GM23248 (cell line): Measurements from ENCODE around the gene CDC42EP4. TPM values are rescaled to one million over a fixed set of nuclear protein-coding genes. Genes with fewer than 3 reads are reported as not detected.

ENCODE experiments used
- DNase-seq: peaks from one replicate; pipeline ENCODE4 v3.0.0-alpha.2; 2015
- H2AFZ ChIP-seq: fragments of 200-600 bp; sonication (generic); 2 replicates; pipeline ENCODE4 v1.6.1; 2016; ENCODE audit warnings: antibody characterized with exemption
- H3F3A ChIP-seq: fragments of 200-600 bp; sonication (generic); 2 replicates; pipeline ENCODE4 v1.6.1; 2016; ENCODE audit warnings: mild to moderate bottlenecking, antibody characterized with exemption, mixed run types; ENCODE audit not compliant: insufficient read depth
- H3K27ac ChIP-seq: fragments of 200-600 bp; sonication (generic); 2 replicates; pipeline ENCODE4 v1.5.1; 2016; ENCODE audit warnings: mild to moderate bottlenecking
- H3K27me3 ChIP-seq: fragments of 200-600 bp; sonication (generic); replicated peaks from 2 replicates; pipeline ENCODE4 v1.6.1; 2016; ENCODE audit warnings: mild to moderate bottlenecking; ENCODE audit not compliant: insufficient read depth
- H3K36me3 ChIP-seq: fragments of 200-600 bp; sonication (generic); 2 replicates; pipeline ENCODE4 v1.6.1; 2016; ENCODE audit warnings: low read depth, mild to moderate bottlenecking
- H3K4me1 ChIP-seq: fragments of 200-600 bp; sonication (generic); 2 replicates; pipeline ENCODE4 v1.6.1; 2016; ENCODE audit warnings: mild to moderate bottlenecking; ENCODE audit not compliant: insufficient read depth
- H3K4me2 ChIP-seq: fragments of 200-600 bp; sonication (generic); one replicate; pipeline ENCODE4 v1.6.1; 2016; ENCODE audit warnings: mild to moderate bottlenecking; ENCODE audit not compliant: unreplicated experiment
- H3K4me3 ChIP-seq: fragments of 200-600 bp; sonication (generic); 2 replicates; pipeline ENCODE4 v1.5.1; 2016; ENCODE audit warnings: mild to moderate bottlenecking
- H3K79me2 ChIP-seq: fragments of 200-600 bp; sonication (generic); 2 replicates; pipeline ENCODE4 v1.6.1; 2016; ENCODE audit warnings: mild to moderate bottlenecking; ENCODE audit not compliant: insufficient read depth
- H3K9ac ChIP-seq: fragments of 200-600 bp; sonication (generic); 2 replicates; pipeline ENCODE4 v1.6.1; 2016; ENCODE audit warnings: mild to moderate bottlenecking
- H3K9me2 ChIP-seq: fragments of 200-600 bp; sonication (generic); 2 replicates; pipeline ENCODE4 v1.6.1; 2016; ENCODE audit warnings: mixed run types, mild to moderate bottlenecking, moderate library complexity; ENCODE audit not compliant: insufficient read depth
- H3K9me3 ChIP-seq: fragments of 200-600 bp; sonication (generic); one replicate; pipeline ENCODE4 v1.6.1; 2017; ENCODE audit warnings: low read depth
- H4K20me1 ChIP-seq: fragments of 200-600 bp; sonication (generic); 2 replicates; pipeline ENCODE4 v1.6.0; 2016; ENCODE audit not compliant: insufficient read depth
- EZH2 ChIP-seq: fragments of 200-600 bp; sonication (generic); IDR thresholded peaks from 2 replicates; pipeline ENCODE4 v1.6.1; 2018; ENCODE audit warnings: antibody characterized with exemption, mild to moderate bottlenecking; ENCODE audit not compliant: insufficient read depth, poor library complexity, severe bottlenecking
- EZH2phosphoT487 ChIP-seq: fragments of 200-600 bp; sonication (generic); IDR thresholded peaks from 2 replicates; pipeline ENCODE4 v1.6.1; 2018; ENCODE audit warnings: antibody characterized with exemption, moderate library complexity, mild to moderate bottlenecking, low read depth; ENCODE audit not compliant: insufficient read depth
- WGBS, 2 experiments: methylation state at CpG; one replicate each; pipeline ENCODE4 v1.1.6; 2015 to 2017; ENCODE audit warnings: low lambda C conversion rate in 2 of 2, low coverage in 1 of 2; ENCODE audit errors: missing lambda C conversion rate in 2 of 2; 5-methylcytosine and 5-hydroxymethylcytosine counted together
- in situ Hi-C: fragments of 300-500 bp; cut with MboI; formaldehyde crosslinking; loops from 2 replicates; pipeline ENCODE4 v1.15.0; 2020
- polyA plus RNA-seq: library from polyadenylated mRNA; unstranded; fragments of >200 nt; fragmentation: Nextera tagmentation; extraction: Ambion mirVana; gene quantifications from 2 replicates; pipeline ENCODE4 v1.2.1, GENCODE V29; 2016
- total RNA-seq: library from RNA; depleted of rRNA; stranded (reverse); fragments of >200 nt; shearing (Covaris generic); gene quantifications from 2 replicates; pipeline ENCODE4 v1.2.3, GENCODE V29; 2014

The CDC42EP4 gene
- total and polyA plus RNA-seq, 2 experiments from 2014 or later, result 31.2 to 34.6 TPM

DNA sequence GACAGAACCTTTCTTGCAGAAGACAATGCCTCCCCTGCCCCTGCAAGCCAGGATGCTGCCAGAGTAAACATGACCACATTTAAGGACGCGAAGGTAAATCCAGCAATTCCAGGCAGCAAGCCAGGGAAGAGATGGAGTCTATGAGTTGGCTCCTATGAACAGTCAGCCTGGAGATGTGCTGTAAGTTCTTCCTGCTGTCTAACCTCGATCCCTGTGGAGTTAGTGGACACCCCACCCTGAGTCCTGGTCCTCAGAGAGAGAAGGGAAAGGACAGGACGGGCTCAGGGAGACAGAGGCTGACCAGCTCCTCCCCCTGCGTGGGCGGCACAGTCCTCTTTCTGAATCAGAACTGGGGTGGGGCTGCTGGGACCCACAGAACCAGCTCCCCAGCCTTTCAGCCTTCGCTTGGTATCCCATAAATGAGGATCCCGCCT, 24.9 kb downstream of the CDC42EP4 start:
- peak; percentile 70 for DNase-seq
- peaks cover 32% of the 10 kb centered on the region for H3K4me1 ChIP-seq
- no peak for TF ChIP-seq EZH2
- no peak for TF ChIP-seq EZH2phosphoT487
- H3K79me2 ChIP-seq, result peaks cover 82% of the 10 kb centered on the region
- H3F3A ChIP-seq, result peaks cover 15% of the 10 kb centered on the region; the same call in 1 of the 2 replicates
- H3K4me3 ChIP-seq, result 0 out of 2 replicates have a peak overlapping the region, but pooled peaks have one; percentile 10
- 44 to 46% methylated on average over 8 of the region's 8 CpGs for WGBS, 2 experiments
- H3K4me2 ChIP-seq, result peak overlapping the region; percentile 29
- peak overlapping the region; percentile 16 for H3K9ac ChIP-seq
- in situ Hi-C loops, result no loop called here
- no peaks in the 10 kb centered on the region for H3K27me3 ChIP-seq
- no peak overlapping the region for H2AFZ ChIP-seq
- H3K9me2 ChIP-seq, result no peaks in the 10 kb centered on the region
- H3K9me3 ChIP-seq, result no peaks in the 10 kb centered on the region
- no peak overlapping the region; the same call in 1 of the 2 replicates for H3K27ac ChIP-seq
- H4K20me1 ChIP-seq, result no peaks in the 10 kb centered on the region
- H3K36me3 ChIP-seq, result no peaks in the 10 kb centered on the region

DNA sequence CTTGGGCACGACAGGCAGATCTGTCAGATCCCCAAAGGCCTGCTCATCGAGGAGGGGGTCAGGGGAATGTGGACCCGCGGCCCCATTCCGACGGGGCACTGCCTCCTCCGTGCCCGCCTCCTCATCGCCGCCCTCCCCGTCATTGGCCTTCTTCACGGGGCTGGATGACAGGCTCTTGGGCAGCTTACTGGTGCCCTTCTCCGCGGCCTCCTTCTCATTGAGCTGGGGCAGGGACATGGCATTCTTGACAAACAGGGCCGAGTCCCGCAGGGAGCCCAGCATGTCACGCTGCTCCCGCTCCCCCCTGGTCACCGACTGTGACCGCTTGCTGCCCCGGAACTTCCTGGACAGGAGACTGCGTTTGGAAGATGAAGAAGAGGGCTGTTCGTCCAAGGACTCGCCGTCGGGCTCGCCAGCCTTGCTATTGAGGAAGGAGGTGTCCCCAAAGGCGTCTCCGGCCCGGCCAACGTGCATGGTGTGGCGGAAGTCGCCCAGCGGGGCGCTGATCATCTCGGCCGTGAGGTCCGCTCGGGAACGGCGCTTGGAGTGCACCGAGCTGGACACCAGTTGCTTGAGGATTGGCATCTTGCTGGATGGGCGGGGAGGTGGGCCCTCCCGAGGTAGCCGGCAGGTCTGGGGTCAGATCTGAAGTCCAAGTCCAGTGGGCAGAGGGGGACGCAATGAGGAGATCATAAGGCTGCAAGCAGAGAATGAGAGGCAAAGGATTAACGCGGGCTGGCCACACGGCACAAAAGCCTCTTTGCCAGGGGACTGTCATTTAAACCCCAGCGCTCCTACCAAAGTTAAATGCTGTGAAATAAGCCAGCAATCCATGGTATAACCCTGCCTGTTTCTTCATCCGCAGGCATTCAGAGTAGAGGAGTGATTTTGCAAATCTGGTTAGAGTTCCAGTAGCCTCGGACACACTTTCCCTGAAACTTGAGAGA, 25.6 kb downstream of the CDC42EP4 start:
- Histone ChIP-seq H3K4me2 (no peak overlapping the region), H3F3A (peaks cover 11% of the 10 kb centered on the region; the same call in 1 of the 2 replicates), H3K27ac (no peak overlapping the region), H3K79me2 (peaks cover 80% of the 10 kb centered on the region), H3K4me1 (peaks cover 27% of the 10 kb centered on the region), H3K4me3 (no peak overlapping the region), H3K9me3 (no peaks in the 10 kb centered on the region), H3K36me3 (no peaks in the 10 kb centered on the region), H3K9me2 (no peaks in the 10 kb centered on the region), H3K9ac (no peak overlapping the region; the same call in 1 of the 2 replicates), H3K27me3 (no peaks in the 10 kb centered on the region), H4K20me1 (no peaks in the 10 kb centered on the region), H2AFZ (no peak overlapping the region)
- DNase-seq, result no peak
- in situ Hi-C loops, result no loop called here
- WGBS, 2 experiments, result 93 to 95% methylated on average over 45 to 52 of the region's 52 CpGs
- TF ChIP-seq EZH2 (no peak), EZH2phosphoT487 (no peak)

- Histone ChIP-seq H3K79me2 (peaks cover 74% of the 10 kb centered on the region), H3K4me3 (no peak overlapping the region), H3K9ac (no peak overlapping the region), H3K9me2 (no peaks in the 10 kb centered on the region), H3F3A (peaks cover 4% of the 10 kb centered on the region; the same call in 1 of the 2 replicates), H3K27ac (no peak overlapping the region), H3K36me3 (no peaks in the 10 kb centered on the region), H3K9me3 (no peaks in the 10 kb centered on the region), H3K27me3 (no peaks in the 10 kb centered on the region), H2AFZ (no peak overlapping the region), H4K20me1 (no peaks in the 10 kb centered on the region), H3K4me1 (peaks cover 21% of the 10 kb centered on the region), H3K4me2 (no peak overlapping the region)
- in situ Hi-C loops, result no loop called here
- TF ChIP-seq EZH2phosphoT487 (no peak), EZH2 (no peak)
- 87 to 88% methylated on average over 9 to 15 of the region's 15 CpGs for WGBS, 2 experiments
- no peak for DNase-seq
These were observed 26.2 kb downstream of the CDC42EP4 start for GRCh38 chr17:73285603-73285908.

GRCh38 chr17:73284906-73285602, 26.7 kb downstream of the CDC42EP4 start:
- in situ Hi-C loops, result no loop called here
- Histone ChIP-seq H2AFZ (no peak overlapping the region), H3K79me2 (peaks cover 69% of the 10 kb centered on the region), H3K9me2 (no peaks in the 10 kb centered on the region), H3K9me3 (no peaks in the 10 kb centered on the region), H3K4me3 (no peak overlapping the region), H3K4me1 (peaks cover 17% of the 10 kb centered on the region), H4K20me1 (no peaks in the 10 kb centered on the region), H3F3A (no peaks in the 10 kb centered on the region), H3K4me2 (no peak overlapping the region), H3K27ac (no peak overlapping the region), H3K27me3 (no peaks in the 10 kb centered on the region), H3K36me3 (no peaks in the 10 kb centered on the region), H3K9ac (no peak overlapping the region)
- no peak for DNase-seq
- WGBS, 2 experiments, result 84% methylated on average over 15 to 20 of the region's 20 CpGs
- no peak for TF ChIP-seq EZH2phosphoT487
- TF ChIP-seq EZH2, result no peak
